ENCODE results near the gene ADNP.

Gene ADNP

GRCh38 chr20:50930976-50931305 lies 296 bp downstream of the ADNP start:
- TF ChIP-seq CTCF (IDR thresholded peaks at IDR 0.05; ENCODE audit: low read depth, low read length), result no peak
- no peak for DNase-seq (ENCODE audit: extremely low read depth, low read depth)

GRCh38 chr20:50930139-50930975 lies 880 bp downstream of the ADNP start:
- TF ChIP-seq CTCF (IDR thresholded peaks at IDR 0.05; ENCODE audit: low read depth, low read length), result no peak
- DNase-seq (ENCODE audit: extremely low read depth, low read depth), result no peak

- peak; percentile 87 for DNase-seq (ENCODE audit: extremely low read depth, low read depth)
- TF ChIP-seq CTCF (IDR thresholded peaks at IDR 0.05; ENCODE audit: low read depth, low read length), result peak; percentile 97
These were observed 1.7 kb downstream of the ADNP start for GRCh38 chr20:50929299-50930138.

- TF ChIP-seq CTCF (IDR thresholded peaks at IDR 0.05; ENCODE audit: low read depth, low read length), result no peak
- no peak for DNase-seq (ENCODE audit: extremely low read depth, low read depth)
These were observed 2.8 kb downstream of the ADNP start for GRCh38 chr20:50928469-50928868.

- TF ChIP-seq CTCF (IDR thresholded peaks at IDR 0.05; ENCODE audit: low read depth, low read length), result no peak
- no peak for DNase-seq (ENCODE audit: extremely low read depth, low read depth)
These were observed 4.7 kb downstream of the ADNP start for GRCh38 chr20:50926530-50926929.

GRCh38 chr20:50924261-50924920 lies 6.8 kb downstream of the ADNP start:
- no peak for DNase-seq (ENCODE audit: extremely low read depth, low read depth)
- TF ChIP-seq CTCF (IDR thresholded peaks at IDR 0.05; ENCODE audit: low read depth, low read length), result no peak
